Endothelial cell of coronary artery (primary cell): ENCODE measurements around the gene DPEP1. TPM values are rescaled to one million over a fixed set of nuclear protein-coding genes. Genes with fewer than 3 reads are reported as not detected.

Experiments
- total RNA-seq: library from RNA; depleted of rRNA; stranded (reverse); fragments of >200 nt; gene quantifications from 2 replicates; pipeline ENCODE4 v1.2.3, GENCODE V29; 2014

DPEP1 gene
- total RNA-seq = 2.0 and 2.5 TPM in 2 replicates

GRCh38 chr16:89613231-89613953 is at the start of gene DPEP1:
Gene DPEP1 (plus strand): TSS chr16:89613642. CDS start chr16:89630411, 16,769 bp downstream.

GRCh38 chr16:89575247-89576152 is 37.9 kb upstream of the DPEP1 start, which contains the start of gene CPNE7:
Gene CPNE7 (plus strand): TSS chr16:89575758. CDS start chr16:89575898, 140 bp downstream.

GRCh38 chr16:89657442-89658220 is 44.2 kb downstream of the DPEP1 start, which contains the start of the genes CHMP1A and SPATA33:
Gene CHMP1A (minus strand): TSS chr16:89657708. CDS start chr16:89657588, 120 bp downstream.
Gene SPATA33 (plus strand): TSS chr16:89657836. CDS start chr16:89657912, 76 bp downstream.

GRCh38 chr16:89686520-89687091 is 73.2 kb downstream of the DPEP1 start, which contains the start of gene CDK10:
Gene CDK10 (plus strand): TSS chr16:89686689. CDS start chr16:89686711, 22 bp downstream.

Other genes starting within 250 kb of the DPEP1 start
- 52.0 and 88.8 TPM in 2 replicates for gene ANKRD11, start 123.1 kb upstream of the DPEP1 start, total RNA-seq
- 113 and 138 TPM in 2 replicates for gene SPG7, start 105.2 kb upstream of the DPEP1 start, total RNA-seq
- gene RPL13, start 53.0 kb upstream of the DPEP1 start, total RNA-seq = 3,513 and 3,981 TPM in 2 replicates
- 16.1 and 17.6 TPM in 2 replicates for gene CPNE7, start 37.9 kb upstream of the DPEP1 start, total RNA-seq
- 103 and 106 TPM in 2 replicates for gene CHMP1A, start 44.1 kb downstream of the DPEP1 start, total RNA-seq
- gene SPATA33, start 44.2 kb downstream of the DPEP1 start, total RNA-seq = 2.3 and 2.9 TPM in 2 replicates
- 34.8 and 54.9 TPM in 2 replicates for gene CDK10, start 73.0 kb downstream of the DPEP1 start, total RNA-seq
- gene SPATA2L, start 88.1 kb downstream of the DPEP1 start, total RNA-seq = 12.8 and 17.4 TPM in 2 replicates
- gene VPS9D1, start 107.3 kb downstream of the DPEP1 start, total RNA-seq = 6.0 and 6.7 TPM in 2 replicates
- 20.2 and 30.4 TPM in 2 replicates for gene ZNF276, start 107.9 kb downstream of the DPEP1 start, total RNA-seq
- gene FANCA, start 203.0 kb downstream of the DPEP1 start, total RNA-seq = 6.8 and 14.5 TPM in 2 replicates
- 0.45 and 0.66 TPM in 2 replicates for gene SPIRE2, start 214.8 kb downstream of the DPEP1 start, total RNA-seq